Measurements from ENCODE around the gene TLR8.
"Not testable (repeated sequence)": the region's sequence is repeated elsewhere in the genome, so short reads cannot be mapped to it uniquely, and the experiment has no call there.

Gene TLR8

GRCh38 chrX:12947545-12948235 lies 41.3 kb downstream of the TLR8 start:
- DNase-seq, result no peak

GRCh38 chrX:12948495-12948894 lies 42.1 kb downstream of the TLR8 start:
- no peak for DNase-seq

- DNase-seq, result no peak
Observed at GRCh38 chrX:12949205-12949926, 42.9 kb downstream of the TLR8 start.

GRCh38 chrX:12949927-12950656 lies 43.7 kb downstream of the TLR8 start:
- peak; percentile 90 to 91 for DNase-seq

- DNase-seq, result peak; percentile 79 to 82
Observed at GRCh38 chrX:12950851-12951594, 44.6 kb downstream of the TLR8 start.

- DNase-seq, result no peak
Observed at GRCh38 chrX:12951595-12951975, 45.2 kb downstream of the TLR8 start.

GRCh38 chrX:12953420-12953819 lies 47.0 kb downstream of the TLR8 start:
- DNase-seq, result no peak

GRCh38 chrX:12954376-12954775 lies 48.0 kb downstream of the TLR8 start:
- DNase-seq, result no peak

GRCh38 chrX:12954981-12955380 lies 48.6 kb downstream of the TLR8 start:
- DNase-seq, result no peak

GRCh38 chrX:12955882-12956703 lies 49.7 kb downstream of the TLR8 start:
- DNase-seq, result peak; percentile 71 to 89

- peak; percentile 35 to 71 for DNase-seq
Observed at GRCh38 chrX:12956704-12957534, 50.5 kb downstream of the TLR8 start.

GRCh38 chrX:12958059-12958458 lies 51.6 kb downstream of the TLR8 start:
- DNase-seq, result no peak

GRCh38 chrX:12958461-12958860 lies 52.0 kb downstream of the TLR8 start:
- DNase-seq, result no peak

GRCh38 chrX:12961196-12961718 lies 54.8 kb downstream of the TLR8 start:
- DNase-seq, result no peak

- no peak for DNase-seq
Observed at GRCh38 chrX:12962041-12962504, 55.7 kb downstream of the TLR8 start.

- not testable (repeated sequence) for DNase-seq
Observed at GRCh38 chrX:12963210-12963850, 56.9 kb downstream of the TLR8 start.

GRCh38 chrX:12965131-12965940 lies 58.9 kb downstream of the TLR8 start:
- DNase-seq, result no peak

GRCh38 chrX:12966151-12966550 lies 59.7 kb downstream of the TLR8 start:
- no peak for DNase-seq

GRCh38 chrX:12967711-12968465 lies 61.5 kb downstream of the TLR8 start:
- no peak for DNase-seq

All from inflammatory macrophage treated with lipopolysaccharide for 1 hour (primary cell).